OCI-LY1 (cell line): ENCODE measurements around the gene TMEM45A.
A peak's percentile ranks its signal among the peaks of the same experiment; 100 is the strongest.

Source experiments
- H2AFZ ChIP-seq: fragments of 200-600 bp; sonication (generic), shearing (Covaris generic); 2 replicates; pipeline ENCODE4 v1.6.0; 2014; ENCODE audit warnings: antibody characterized with exemption, mild to moderate bottlenecking, low read length
- H3F3A ChIP-seq: fragments of 200-600 bp; sonication (generic), shearing (Covaris generic); 2 replicates; pipeline ENCODE4 v1.6.0; 2014; ENCODE audit warnings: mild to moderate bottlenecking, antibody characterized with exemption, low read length, moderate library complexity; ENCODE audit not compliant: insufficient read depth
- H3K27ac ChIP-seq: fragments of 200-600 bp; sonication (generic); 2 replicates; pipeline ENCODE4 v1.5.1; 2014; ENCODE audit warnings: low read length, mixed run types, mild to moderate bottlenecking, low read depth; ENCODE audit not compliant: poor library complexity, severe bottlenecking
- H3K27me3 ChIP-seq: fragments of 200-600 bp; sonication (generic); 2 replicates; pipeline ENCODE4 v1.6.0; 2014; ENCODE audit warnings: antibody characterized with exemption, mild to moderate bottlenecking, low read length, moderate library complexity; ENCODE audit not compliant: insufficient read depth
- H3K36me3 ChIP-seq: fragments of 200-600 bp; sonication (generic); 2 replicates; pipeline ENCODE4 v1.6.1; 2014; ENCODE audit warnings: mild to moderate bottlenecking, antibody characterized with exemption, low read length, moderate library complexity, mixed read lengths; ENCODE audit not compliant: insufficient read depth
- H3K4me1 ChIP-seq: fragments of 200-600 bp; sonication (generic); 2 replicates; pipeline ENCODE4 v1.5.1; 2014; ENCODE audit warnings: mild to moderate bottlenecking, low read length, moderate library complexity; ENCODE audit not compliant: insufficient read depth, severe bottlenecking
- H3K4me2 ChIP-seq: fragments of 200-600 bp; sonication (generic), shearing (Covaris generic); 2 replicates; pipeline ENCODE4 v1.6.1; 2014; ENCODE audit warnings: low read length
- H3K4me3 ChIP-seq: fragments of 200-600 bp; sonication (generic); 2 replicates; pipeline ENCODE4 v1.5.1; 2014; ENCODE audit warnings: low read length, low read depth, mild to moderate bottlenecking, mixed read lengths; ENCODE audit not compliant: poor library complexity, severe bottlenecking
- H3K79me2 ChIP-seq: fragments of 200-600 bp; shearing (Covaris generic); 2 replicates; pipeline ENCODE4 v1.6.1; 2016; ENCODE audit warnings: mixed run types, low read length, mixed read lengths; ENCODE audit not compliant: insufficient read depth
- H3K9ac ChIP-seq: fragments of 200-600 bp; sonication (generic), shearing (Covaris generic); 2 replicates; pipeline ENCODE4 v1.6.1; 2014; ENCODE audit warnings: mild to moderate bottlenecking, low read length, mixed read lengths
- H3K9me2 ChIP-seq: fragments of 200-600 bp; sonication (generic), shearing (Covaris generic); 2 replicates; pipeline ENCODE4 v1.6.1; 2014; ENCODE audit warnings: low read depth, mild to moderate bottlenecking, low read length, mixed read lengths
- H3K9me3 ChIP-seq: fragments of 200-600 bp; shearing (Covaris generic); 2 replicates; pipeline ENCODE4 v1.6.1; 2014; ENCODE audit warnings: low read length, mixed read lengths
- H4K20me1 ChIP-seq: fragments of 200-600 bp; sonication (generic), shearing (Covaris generic); 2 replicates; pipeline ENCODE4 v1.6.0; 2016; ENCODE audit warnings: mild to moderate bottlenecking, low read length; ENCODE audit not compliant: insufficient read depth
- CTCF ChIP-seq: fragments of 200-600 bp; sonication (generic), shearing (Covaris generic); IDR thresholded peaks from 2 replicates; pipeline ENCODE4 v1.5.1; 2017; ENCODE audit warnings: mild to moderate bottlenecking, antibody characterized with exemption, low read length, moderate library complexity, mixed read lengths
- EZH2 ChIP-seq: fragments of 200-600 bp; sonication (generic), shearing (Covaris generic); IDR thresholded peaks from 2 replicates; pipeline ENCODE4 v1.8.0; 2017; ENCODE audit warnings: borderline replicate concordance, mixed run types, mild to moderate bottlenecking, antibody characterized with exemption, low read length, moderate library complexity, mixed read lengths

Gene TMEM45A

GRCh38 chr3:100603469-100603868, 111.0 kb downstream of the TMEM45A start:
- Histone ChIP-seq H4K20me1 (no peaks in the 10 kb centered on the region), H3K9me3 (no peaks in the 10 kb centered on the region), H3K4me2 (peak overlapping the region; percentile 25; the same call in 1 of the 2 replicates), H3K79me2 (no peaks in the 10 kb centered on the region), H3K9me2 (no peaks in the 10 kb centered on the region), H3K36me3 (no peaks in the 10 kb centered on the region), H3K27ac (no peak overlapping the region), H2AFZ (no peak overlapping the region), H3K27me3 (no peaks in the 10 kb centered on the region), H3K4me3 (no peak overlapping the region), H3K4me1 (no peaks in the 10 kb centered on the region), H3K9ac (no peak overlapping the region), H3F3A (no peaks in the 10 kb centered on the region)
- TF ChIP-seq EZH2 (no peak), CTCF (no peak)

GRCh38 chr3:100605358-100605757, 112.9 kb downstream of the TMEM45A start:
- Histone ChIP-seq H3K9ac (no peak overlapping the region), H4K20me1 (no peaks in the 10 kb centered on the region), H3K9me2 (no peaks in the 10 kb centered on the region), H3K36me3 (no peaks in the 10 kb centered on the region), H3F3A (no peaks in the 10 kb centered on the region), H3K27me3 (no peaks in the 10 kb centered on the region), H3K79me2 (no peaks in the 10 kb centered on the region), H3K27ac (no peak overlapping the region), H3K4me2 (no peak overlapping the region), H3K9me3 (no peaks in the 10 kb centered on the region), H3K4me1 (no peaks in the 10 kb centered on the region), H3K4me3 (no peak overlapping the region), H2AFZ (no peak overlapping the region)
- TF ChIP-seq CTCF (no peak), EZH2 (no peak)

GRCh38 chr3:100606894-100607512, 114.6 kb downstream of the TMEM45A start:
- H3K9ac ChIP-seq = no peak overlapping the region
- H3K9me3 ChIP-seq = no peaks in the 10 kb centered on the region
- no peak overlapping the region for H3K27ac ChIP-seq
- H3K9me2 ChIP-seq = no peaks in the 10 kb centered on the region
- no peaks in the 10 kb centered on the region for H3K27me3 ChIP-seq
- H4K20me1 ChIP-seq = no peaks in the 10 kb centered on the region
- no peaks in the 10 kb centered on the region for H3K79me2 ChIP-seq
- TF ChIP-seq CTCF = no peak
- TF ChIP-seq EZH2 = no peak
- H3K36me3 ChIP-seq = no peaks in the 10 kb centered on the region
- H3K4me2 ChIP-seq = no peak overlapping the region
- no peak overlapping the region for H2AFZ ChIP-seq
- no peaks in the 10 kb centered on the region for H3K4me1 ChIP-seq
- H3K4me3 ChIP-seq = no peak overlapping the region
- no peaks in the 10 kb centered on the region for H3F3A ChIP-seq
